GM18511 (cell line): ENCODE measurements around the gene LMBR1.
"Not testable (repeated sequence)": the region's sequence is repeated elsewhere in the genome, so short reads cannot be mapped to it uniquely, and the experiment has no call there.

Experiments used
- ATAC-seq: cut with Tn5 transposase; IDR thresholded peaks from one replicate; pipeline ENCODE4 v1.9.1; 2021; ENCODE audit warnings: mild to moderate bottlenecking, moderate library complexity; ENCODE audit not compliant: unreplicated experiment

LMBR1 gene

GRCh38 chr7:156854654-156855053, 38.3 kb downstream of the LMBR1 start:
- no peak for ATAC-seq

DNA sequence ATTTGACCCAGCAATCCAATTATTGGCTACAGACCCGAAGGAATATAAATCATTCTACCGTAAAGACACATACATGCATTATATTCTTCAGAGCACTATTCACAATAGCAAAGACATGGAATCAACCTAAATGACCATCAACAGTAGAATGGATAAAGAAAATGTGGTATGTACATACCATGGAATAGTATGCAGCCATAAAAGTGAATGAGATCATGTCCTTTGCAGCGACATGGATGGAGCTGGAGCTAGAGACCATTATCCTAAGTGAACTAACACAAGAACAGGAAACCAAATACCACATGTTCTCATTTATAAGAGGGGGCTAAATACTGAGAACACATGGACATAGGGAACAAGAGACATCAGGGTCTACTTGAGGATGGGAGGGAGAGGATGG, 44.0 kb downstream of the LMBR1 start:
- no peak for ATAC-seq

DNA sequence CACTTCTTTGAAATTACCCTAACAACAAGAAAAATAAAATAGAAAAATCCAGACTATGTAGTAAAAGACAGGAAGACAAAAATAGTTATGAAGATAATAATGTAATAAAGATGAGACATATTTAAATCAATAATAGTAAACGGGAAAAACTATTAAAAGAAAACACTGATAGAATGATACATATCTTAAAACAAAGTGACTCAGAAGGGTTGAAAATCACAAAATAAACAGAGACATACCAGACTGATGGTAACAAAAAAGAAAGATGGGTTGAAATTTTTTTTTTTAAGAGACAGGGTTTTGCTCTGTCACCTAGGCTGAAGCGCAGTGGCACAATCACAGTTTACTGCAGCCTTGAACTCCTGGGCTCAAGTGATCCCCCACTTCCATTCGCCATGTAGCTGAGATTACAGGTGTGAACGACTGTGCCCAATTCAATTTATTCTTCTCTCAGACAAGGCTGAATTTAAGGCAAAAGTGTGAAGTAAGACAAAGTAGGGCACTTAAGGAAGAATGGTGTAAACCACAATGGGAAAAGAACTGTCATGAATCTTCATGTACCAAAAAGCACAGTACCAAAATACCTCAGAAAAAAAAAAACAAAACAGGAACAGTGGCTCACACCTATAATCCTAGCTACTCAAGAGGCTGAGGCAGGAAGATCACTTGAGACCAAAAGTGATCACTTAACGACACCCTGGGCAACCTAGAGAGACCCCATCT, 47.4 kb downstream of the LMBR1 start:
- no peak for ATAC-seq

- ATAC-seq: not testable (repeated sequence)
Measured at GRCh38 chr7:156843582-156843981, 49.4 kb downstream of the LMBR1 start.

- no peak for ATAC-seq
Measured at GRCh38 chr7:156843157-156843556, 49.8 kb downstream of the LMBR1 start.

DNA sequence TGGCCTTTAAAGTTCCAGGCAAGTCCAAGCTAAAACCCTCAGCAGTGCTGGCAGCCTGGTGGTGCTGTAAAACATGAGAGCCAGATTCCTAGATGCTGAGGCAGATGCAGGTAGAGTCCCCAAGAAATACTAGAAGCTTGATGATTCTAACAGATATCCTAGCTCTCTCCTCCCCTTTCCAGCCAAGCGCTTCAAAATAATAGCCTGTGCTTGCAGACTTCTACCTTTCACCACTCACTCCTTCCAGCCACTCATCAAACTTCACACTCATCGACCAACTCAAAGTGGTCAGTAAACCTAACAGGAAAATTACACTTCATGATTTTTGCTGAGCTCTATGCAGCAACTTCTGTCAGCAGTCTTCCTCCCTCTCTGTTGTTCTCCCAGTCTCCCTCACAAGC, 50.2 kb downstream of the LMBR1 start:
- ATAC-seq: no peak

- ATAC-seq: no peak
Measured at GRCh38 chr7:156842317-156842716, 50.7 kb downstream of the LMBR1 start.

DNA sequence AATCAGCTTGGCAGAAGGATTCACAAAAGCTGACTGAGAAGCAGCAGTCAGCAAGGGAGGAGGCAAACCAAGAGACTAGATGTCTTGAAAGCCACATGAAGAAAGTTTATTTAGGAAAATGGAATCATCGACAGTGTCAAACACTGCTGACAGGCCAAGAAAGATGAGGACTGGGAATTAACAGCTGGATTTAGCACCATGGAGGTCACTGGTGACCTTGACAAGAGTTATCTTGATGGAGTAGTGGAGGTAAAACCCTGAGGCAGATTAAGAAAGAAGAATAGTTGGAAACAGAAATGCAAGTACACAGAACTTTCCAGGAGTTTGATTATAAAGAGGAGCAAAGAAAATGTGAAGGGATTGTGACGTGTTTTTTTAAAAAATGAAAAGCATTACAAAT, 51.5 kb downstream of the LMBR1 start:
- no peak for ATAC-seq

DNA sequence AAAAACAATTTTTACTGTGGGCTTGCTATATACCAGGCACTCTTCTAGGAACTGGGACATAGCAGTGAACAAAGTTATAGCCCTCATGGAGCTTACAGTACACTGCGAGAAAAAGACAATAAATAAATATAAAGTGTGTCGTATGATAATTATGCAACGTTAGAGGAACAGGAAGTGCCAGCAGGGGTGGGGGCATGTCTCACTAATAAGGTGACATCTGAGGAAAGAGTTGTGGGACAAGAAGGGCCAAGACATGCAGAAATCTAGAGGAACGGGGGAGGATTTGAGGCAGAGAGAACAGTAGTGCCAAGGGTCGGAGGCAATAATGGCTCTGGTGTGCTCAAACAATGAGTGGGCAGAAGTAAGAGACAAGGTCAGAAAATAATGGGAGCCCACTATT, 52.8 kb downstream of the LMBR1 start:
- no peak for ATAC-seq

DNA sequence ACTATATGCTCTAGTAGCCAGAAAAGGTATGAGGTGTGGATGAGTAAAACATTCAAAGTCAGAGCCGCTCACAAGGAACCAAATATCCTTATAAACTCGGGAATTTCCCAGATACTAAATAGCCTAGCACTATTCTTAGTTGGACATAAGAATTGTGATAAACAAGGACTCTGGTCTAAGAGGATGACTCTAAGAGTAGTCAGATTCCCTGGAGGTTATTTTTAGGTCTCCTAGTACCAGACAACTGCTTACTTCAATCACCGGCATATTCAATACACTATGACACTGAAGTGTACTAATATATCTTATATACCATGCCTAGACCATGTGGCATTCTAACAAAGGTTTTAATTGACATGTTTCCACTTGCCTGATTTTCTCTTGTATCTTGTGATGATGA, 56.5 kb downstream of the LMBR1 start:
- no peak for ATAC-seq

- no peak for ATAC-seq
Measured at GRCh38 chr7:156834462-156834861, 58.5 kb downstream of the LMBR1 start.

DNA sequence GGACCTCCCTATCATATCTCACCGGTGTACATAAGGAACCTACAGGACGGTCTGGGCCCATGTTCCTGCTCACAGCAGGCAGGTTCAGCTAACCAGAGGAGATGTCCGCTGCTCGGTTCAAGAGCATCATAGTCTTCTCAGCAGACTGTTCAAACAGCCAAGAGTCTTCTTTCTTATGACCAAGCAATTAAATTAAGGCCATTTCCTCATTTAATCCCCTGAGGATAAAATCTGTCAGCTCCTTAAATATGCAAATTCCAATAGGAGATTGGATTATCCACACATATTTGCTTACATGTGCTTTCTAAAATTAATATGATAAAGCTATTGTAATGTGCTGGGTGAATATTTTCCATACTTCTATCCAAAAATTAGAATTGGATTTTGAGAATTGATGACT, 59.7 kb downstream of the LMBR1 start:
- no peak for ATAC-seq

GRCh38 chr7:156832195-156832877, 60.6 kb downstream of the LMBR1 start:
- peak; percentile 47 for ATAC-seq

DNA sequence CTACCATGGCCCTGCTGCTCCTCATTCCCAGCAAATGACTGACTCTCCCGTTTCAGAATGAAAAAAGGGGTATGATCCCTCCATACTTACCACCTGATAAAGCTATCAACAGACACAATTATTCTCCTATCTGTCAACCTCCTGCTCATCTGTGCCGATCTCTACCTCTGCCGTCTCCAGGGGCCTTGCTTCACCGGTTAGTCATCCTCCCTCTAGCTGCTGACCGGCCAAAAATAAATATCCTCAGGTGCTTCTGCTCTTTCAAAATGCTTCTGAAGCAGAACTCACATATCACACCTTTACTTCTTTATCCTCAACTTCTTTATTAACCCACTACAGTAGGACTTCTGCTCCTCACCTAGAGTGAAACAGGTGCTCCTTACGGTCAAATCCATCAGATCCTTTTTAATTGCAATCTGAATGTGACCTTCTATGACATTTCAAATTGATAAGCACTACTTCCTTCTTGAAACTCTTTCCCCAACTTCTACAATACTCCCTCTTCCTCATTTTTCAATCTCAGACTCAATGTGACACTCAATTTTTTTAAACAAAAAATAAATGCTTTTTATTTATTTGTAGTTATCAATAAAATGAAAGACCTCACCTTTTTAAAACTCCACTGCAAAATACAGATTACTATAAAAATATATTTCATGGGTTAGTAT, 63.2 kb downstream of the LMBR1 start:
- ATAC-seq: peak; percentile 54

DNA sequence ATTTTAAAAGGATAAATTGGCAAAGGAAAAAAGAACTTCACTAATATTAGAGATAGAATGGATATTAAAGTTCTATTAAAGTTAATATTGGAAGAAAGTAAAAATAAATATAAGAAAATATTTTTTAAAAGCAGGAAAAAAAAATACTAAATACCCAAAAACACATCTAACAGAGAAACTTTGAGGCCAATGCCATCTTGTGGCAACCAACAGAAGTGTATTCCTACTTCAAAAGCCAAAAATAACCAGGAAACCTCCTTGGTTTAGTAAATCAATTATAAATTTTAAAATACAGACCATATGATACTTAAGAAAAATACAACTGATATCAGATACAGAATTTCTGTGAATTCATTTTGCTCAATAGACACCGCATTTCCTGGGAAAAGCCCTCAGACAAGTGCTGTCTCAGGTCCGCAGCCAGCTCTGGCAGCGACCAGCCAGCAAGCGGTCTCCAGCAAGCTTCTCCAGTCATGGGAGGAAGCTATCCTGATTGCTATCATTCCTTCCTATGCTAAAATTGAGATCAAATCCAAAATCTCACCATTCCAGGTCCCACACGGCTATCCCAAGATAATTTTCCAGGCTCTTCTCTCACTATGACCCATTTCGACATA, 65.3 kb downstream of the LMBR1 start:
- no peak for ATAC-seq

GRCh38 chr7:156823435-156823834, 69.5 kb downstream of the LMBR1 start:
- ATAC-seq: no peak

GRCh38 chr7:156820445-156821063, 72.4 kb downstream of the LMBR1 start:
- ATAC-seq: no peak

GRCh38 chr7:156819733-156820295, 73.2 kb downstream of the LMBR1 start:
- no peak for ATAC-seq

- no peak for ATAC-seq
Measured at GRCh38 chr7:156818133-156818532, 74.8 kb downstream of the LMBR1 start.

GRCh38 chr7:156816943-156817572, 75.9 kb downstream of the LMBR1 start:
- no peak for ATAC-seq
